Sigmoid colon (tissue), 4 donors: ENCODE measurements around the gene POU6F2.

Source experiments
- CTCF ChIP-seq, 4 experiments: fragments of 450-650 bp in 3 of 4; fragments of 200-600 bp in 1 of 4; IDR thresholded peaks; one replicate each; pipeline ENCODE4 v1.5.1; 2016 to 2019; ENCODE audit warnings: antibody characterized with exemption in 4 of 4, mild to moderate bottlenecking in 3 of 4, moderate library complexity in 2 of 4
- EP300 ChIP-seq, 4 donors: sonication (generic); formaldehyde crosslinking; IDR thresholded peaks; one replicate each; pipeline ENCODE4 v1.6.1; 2017; ENCODE audit warnings: antibody characterized with exemption in 4 of 4

GRCh38 chr7:39458061-39458745 is 480.5 kb downstream of the POU6F2 start:
- TF ChIP-seq CTCF (IDR thresholded peaks at IDR 0.05) (no peak), EP300 (IDR thresholded peaks at IDR 0.05) (no peak)
